Measurements from ENCODE around the gene APBA1. TPM values are rescaled to one million over a fixed set of nuclear protein-coding genes. Genes with fewer than 3 reads are reported as not detected.

The APBA1 gene
- total RNA-seq, 4 donors from 2014 or later: 3.6 to 11.7 (median 8.0) TPM

GRCh38 chr9:69379270-69379982 lies 292.7 kb downstream of the APBA1 start:
- TF ChIP-seq, protein P1, sequence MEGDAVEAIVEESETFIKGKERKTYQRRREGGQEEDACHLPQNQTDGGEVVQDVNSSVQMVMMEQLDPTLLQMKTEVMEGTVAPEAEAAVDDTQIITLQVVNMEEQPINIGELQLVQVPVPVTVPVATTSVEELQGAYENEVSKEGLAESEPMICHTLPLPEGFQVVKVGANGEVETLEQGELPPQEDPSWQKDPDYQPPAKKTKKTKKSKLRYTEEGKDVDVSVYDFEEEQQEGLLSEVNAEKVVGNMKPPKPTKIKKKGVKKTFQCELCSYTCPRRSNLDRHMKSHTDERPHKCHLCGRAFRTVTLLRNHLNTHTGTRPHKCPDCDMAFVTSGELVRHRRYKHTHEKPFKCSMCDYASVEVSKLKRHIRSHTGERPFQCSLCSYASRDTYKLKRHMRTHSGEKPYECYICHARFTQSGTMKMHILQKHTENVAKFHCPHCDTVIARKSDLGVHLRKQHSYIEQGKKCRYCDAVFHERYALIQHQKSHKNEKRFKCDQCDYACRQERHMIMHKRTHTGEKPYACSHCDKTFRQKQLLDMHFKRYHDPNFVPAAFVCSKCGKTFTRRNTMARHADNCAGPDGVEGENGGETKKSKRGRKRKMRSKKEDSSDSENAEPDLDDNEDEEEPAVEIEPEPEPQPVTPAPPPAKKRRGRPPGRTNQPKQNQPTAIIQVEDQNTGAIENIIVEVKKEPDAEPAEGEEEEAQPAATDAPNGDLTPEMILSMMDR (IDR thresholded peaks at IDR 0.05): no peak
- no peak for TF ChIP-seq POLR2A (IDR thresholded peaks at IDR 0.05)
- no peak for DNase-seq
- intact Hi-C loops (cut with DNase I; ENCODE audit: low total_unique reads): no loop called here
- H3K4me1 ChIP-seq: no peaks in the 10 kb centered on the region
- H3K9me3 ChIP-seq: no peaks in the 10 kb centered on the region
- no peaks in the 10 kb centered on the region for H3K36me3 ChIP-seq
- no peak overlapping the region for H3K4me3 ChIP-seq
- peak overlapping the region in 1 of 2 donors; percentile 31 for H3K27ac ChIP-seq
- H3K27me3 ChIP-seq: no peaks in the 10 kb centered on the region

DNA sequence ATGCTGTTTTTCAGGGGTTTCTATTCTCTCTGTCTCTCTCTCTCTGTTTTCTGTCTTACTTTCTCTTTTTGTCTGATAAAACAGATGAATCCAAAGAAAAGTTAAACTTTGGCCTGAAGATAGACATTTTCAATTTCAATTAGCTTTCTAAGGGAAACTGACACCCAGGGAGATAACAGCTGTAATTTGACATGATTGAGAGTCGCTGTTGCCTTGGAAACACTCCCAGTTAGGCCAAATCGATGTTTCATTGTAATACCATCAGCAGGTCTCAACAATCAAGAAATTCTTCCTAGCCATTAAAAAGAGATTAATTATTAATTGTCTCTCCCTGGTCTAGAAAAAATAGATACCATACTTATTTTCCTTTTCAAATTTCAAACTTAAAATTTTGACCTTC lies 294.2 kb downstream of the APBA1 start:
- Histone ChIP-seq H3K9me3 (no peaks in the 10 kb centered on the region), H3K27ac (no peak overlapping the region), H3K4me3 (no peak overlapping the region), H3K4me1 (no peaks in the 10 kb centered on the region), H3K36me3 (no peaks in the 10 kb centered on the region), H3K27me3 (no peaks in the 10 kb centered on the region)
- intact Hi-C loops (cut with DNase I; ENCODE audit: low total_unique reads): no loop called here
- TF ChIP-seq POLR2A (IDR thresholded peaks at IDR 0.05): no peak
- TF ChIP-seq, protein P1 (IDR thresholded peaks at IDR 0.05): no peak
- no peak for DNase-seq

Other genes with a start within 250 kb of the APBA1 start
- gene PTAR1, start 87.6 kb upstream of the APBA1 start, total RNA-seq: 100 to 1,000 TPM in 1 of 4 donors, 10 to 100 TPM in 3; 35.4 to 173 (median 69.0) TPM
- gene CFAP95, start 148.4 kb upstream of the APBA1 start, total RNA-seq: 1 to 10 TPM in 1 of 4 donors, not detected in 3; 7.5 TPM